Brain microvascular endothelial cell (primary cell): ENCODE measurements around the gene KCNA4.

Source experiments
- DNase-seq: peaks from one replicate; pipeline ENCODE4 v3.0.0-alpha.2; 2020
- H3K27ac ChIP-seq: fragments of 250-450 bp; sonication (Bioruptor Pico); 2 replicates; pipeline ENCODE4 v1.5.1; 2020; ENCODE audit warnings: mild to moderate bottlenecking, moderate library complexity
- H3K27me3 ChIP-seq: fragments of 250-450 bp; sonication (Bioruptor Pico); replicated peaks from 2 replicates; pipeline ENCODE4 v1.5.1; 2020; ENCODE audit warnings: mild to moderate bottlenecking
- H3K36me3 ChIP-seq: fragments of 250-450 bp; sonication (Bioruptor Pico); replicated peaks from 2 replicates; pipeline ENCODE4 v1.5.1; 2020; ENCODE audit warnings: mild to moderate bottlenecking
- H3K4me3 ChIP-seq: 2 replicates; pipeline ENCODE4 v1.5.1; 2011; ENCODE audit warnings: low read depth, mild to moderate bottlenecking, control low read depth, low read length, moderate library complexity
- CTCF ChIP-seq: IDR thresholded peaks from 2 replicates; pipeline ENCODE4 v1.5.1; 2011; ENCODE audit warnings: low read depth, mild to moderate bottlenecking, moderate library complexity, low read length, control low read depth, inconsistent platforms; ENCODE audit errors: missing control alignments
- in situ Hi-C: cut with HindIII; loops from 2 replicates; pipeline ENCODE4 v1.10.0; 2017; ENCODE audit warnings: low sequenced_read_pairs, low pct_ligation_motif_present

The KCNA4 gene

GRCh38 chr11:30016588-30017363, at the start of gene KCNA4:
Gene KCNA4, minus strand, starts transcription at chr11:30017030. Its CDS starts 4,352 bp downstream, at chr11:30012678.
- TF ChIP-seq CTCF = no peak
- Histone ChIP-seq H3K36me3 (no peaks in the 10 kb centered on the region), H3K27ac (no peak within 1 kb of the TSS), H3K27me3 (peaks cover 20% of the 10 kb centered on the region), H3K4me3 (no peak within 1 kb of the TSS)
- in situ Hi-C loops = no loop called here
- DNase-seq = no peak

- Histone ChIP-seq H3K27ac (no peak overlapping the region), H3K36me3 (no peaks in the 10 kb centered on the region), H3K27me3 (no peaks in the 10 kb centered on the region), H3K4me3 (no peak overlapping the region)
- no peak for TF ChIP-seq CTCF
- DNase-seq = no peak
- in situ Hi-C loops = no loop called here
Observed at GRCh38 chr11:30062103-30062502, 45.3 kb upstream of the KCNA4 start.

GRCh38 chr11:30059172-30059815, 42.5 kb upstream of the KCNA4 start:
- DNase-seq = no peak
- in situ Hi-C loops = no loop called here

GRCh38 chr11:30049214-30049613, 32.4 kb upstream of the KCNA4 start:
- no peak for DNase-seq
- no peaks in the 10 kb centered on the region for H3K27me3 ChIP-seq
- H3K4me3 ChIP-seq = no peak overlapping the region
- TF ChIP-seq CTCF = no peak
- no peak overlapping the region for H3K27ac ChIP-seq
- in situ Hi-C loops = no loop called here
- no peaks in the 10 kb centered on the region for H3K36me3 ChIP-seq

More at GRCh38 chr11:30059172-30059815, 42.5 kb upstream of the KCNA4 start:
- Histone ChIP-seq H3K27me3 (no peaks in the 10 kb centered on the region), H3K4me3 (no peak overlapping the region), H3K36me3 (no peaks in the 10 kb centered on the region), H3K27ac (no peak overlapping the region)
- TF ChIP-seq CTCF = no peak

GRCh38 chr11:30046578-30046945, 29.7 kb upstream of the KCNA4 start:
- in situ Hi-C loops = no loop called here
- TF ChIP-seq CTCF = no peak
- Histone ChIP-seq H3K4me3 (no peak overlapping the region), H3K27me3 (no peaks in the 10 kb centered on the region), H3K36me3 (no peaks in the 10 kb centered on the region), H3K27ac (no peak overlapping the region)
- DNase-seq = no peak
